ENCODE measurements around the gene PLPP4. TPM values are rescaled to one million over a fixed set of nuclear protein-coding genes. Genes with fewer than 3 reads are reported as not detected.

Gene PLPP4
- total and polyA plus RNA-seq, 10 of the 15 experiments (the other 5 are each of a cell fraction or from before 2014, with no cell fraction given), result 0.08 to 3.1 (median 0.26) TPM; not detected in 3

DNA sequence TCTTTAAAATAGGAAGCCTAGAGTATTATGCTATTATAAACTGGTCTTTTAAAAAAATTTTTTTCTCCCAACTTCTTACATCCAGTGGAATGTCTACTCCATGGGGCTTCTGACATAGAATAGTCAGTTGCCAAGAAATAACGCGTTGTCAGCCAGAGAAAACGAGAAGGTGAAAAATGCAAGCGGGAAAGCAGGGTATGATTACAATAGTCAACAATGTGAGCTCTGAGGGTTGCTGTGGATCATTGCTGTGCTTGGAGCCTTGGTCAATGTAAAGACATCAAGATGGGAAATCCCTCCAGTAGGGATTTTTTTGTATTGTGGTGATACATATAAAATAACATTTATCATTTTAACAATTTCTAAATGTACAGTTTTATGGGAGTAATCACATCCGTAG is 27.6 kb upstream of the PLPP4 start:
- intact Hi-C loops (cut with micrococcal nuclease; ENCODE audit: unreplicated experiment) (loop anchor here (10.0 kb wide), 1 partner anchor 205 kb away; no protein-coding TSS in a partner anchor), in situ Hi-C loops (cut with MboI) (no loop called here)
- no TSS peak for BruUV-seq (replicated peaks)
- H3K9ac ChIP-seq (ENCODE audit: control insufficient read depth, insufficient read depth, low read length), result no peak overlapping the region
- no peaks in the 10 kb centered on the region for H4K20me1 ChIP-seq (ENCODE audit: control insufficient read depth, insufficient read depth)
- FAIRE-seq, result no peak
- 31% methylated on average over 5 of the region's 5 CpGs for WGBS (ENCODE audit: insufficient coverage, insufficient replicate concordance, low lambda C conversion rate, missing lambda C conversion rate)
- no peak overlapping the region for H3K4me2 ChIP-seq (ENCODE audit: control insufficient read depth, insufficient read depth)
- H3K79me2 ChIP-seq (ENCODE audit: control insufficient read depth, insufficient read depth, low read length), result no peaks in the 10 kb centered on the region
- H3K27me3 ChIP-seq (replicated peaks in 1 of 2; ENCODE audit: control insufficient read depth in 2 of 2, insufficient read depth in 2 of 2, low read length in 1 of 2), result peaks cover 0 to 5% of the 10 kb centered on the region in 2 experiments; a peak in 2 of 4 replicates
- no peak overlapping the region for H3K27ac ChIP-seq (ENCODE audit: control insufficient read depth, insufficient read depth)
- ChIA-PET SMC1A (ENCODE audit: uncharacterized antibody, unreplicated experiment) (no interaction called here), RAD21 (ENCODE audit: unreplicated experiment) (no interaction called here), CTCF (no interaction called here), POLR2A (no interaction called here)
- no peaks in the 10 kb centered on the region for H3K36me3 ChIP-seq (ENCODE audit: control insufficient read depth in 2 of 2, insufficient read depth in 2 of 2, low read length in 1 of 2)
- H3K4me1 ChIP-seq (ENCODE audit: control insufficient read depth, insufficient read depth, low read length), result no peaks in the 10 kb centered on the region
- no peak overlapping the region for H2AFZ ChIP-seq (ENCODE audit: control insufficient read depth, low read depth, low read length)
- TF ChIP-seq, protein P1, sequence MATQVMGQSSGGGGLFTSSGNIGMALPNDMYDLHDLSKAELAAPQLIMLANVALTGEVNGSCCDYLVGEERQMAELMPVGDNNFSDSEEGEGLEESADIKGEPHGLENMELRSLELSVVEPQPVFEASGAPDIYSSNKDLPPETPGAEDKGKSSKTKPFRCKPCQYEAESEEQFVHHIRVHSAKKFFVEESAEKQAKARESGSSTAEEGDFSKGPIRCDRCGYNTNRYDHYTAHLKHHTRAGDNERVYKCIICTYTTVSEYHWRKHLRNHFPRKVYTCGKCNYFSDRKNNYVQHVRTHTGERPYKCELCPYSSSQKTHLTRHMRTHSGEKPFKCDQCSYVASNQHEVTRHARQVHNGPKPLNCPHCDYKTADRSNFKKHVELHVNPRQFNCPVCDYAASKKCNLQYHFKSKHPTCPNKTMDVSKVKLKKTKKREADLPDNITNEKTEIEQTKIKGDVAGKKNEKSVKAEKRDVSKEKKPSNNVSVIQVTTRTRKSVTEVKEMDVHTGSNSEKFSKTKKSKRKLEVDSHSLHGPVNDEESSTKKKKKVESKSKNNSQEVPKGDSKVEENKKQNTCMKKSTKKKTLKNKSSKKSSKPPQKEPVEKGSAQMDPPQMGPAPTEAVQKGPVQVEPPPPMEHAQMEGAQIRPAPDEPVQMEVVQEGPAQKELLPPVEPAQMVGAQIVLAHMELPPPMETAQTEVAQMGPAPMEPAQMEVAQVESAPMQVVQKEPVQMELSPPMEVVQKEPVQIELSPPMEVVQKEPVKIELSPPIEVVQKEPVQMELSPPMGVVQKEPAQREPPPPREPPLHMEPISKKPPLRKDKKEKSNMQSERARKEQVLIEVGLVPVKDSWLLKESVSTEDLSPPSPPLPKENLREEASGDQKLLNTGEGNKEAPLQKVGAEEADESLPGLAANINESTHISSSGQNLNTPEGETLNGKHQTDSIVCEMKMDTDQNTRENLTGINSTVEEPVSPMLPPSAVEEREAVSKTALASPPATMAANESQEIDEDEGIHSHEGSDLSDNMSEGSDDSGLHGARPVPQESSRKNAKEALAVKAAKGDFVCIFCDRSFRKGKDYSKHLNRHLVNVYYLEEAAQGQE (IDR thresholded peaks at IDR 0.05; ENCODE audit: low read depth, low read length), result no peak
- TF ChIP-seq HDAC2 (IDR thresholded peaks at IDR 0.05) (no peak), SMC3 (IDR thresholded peaks at IDR 0.05; ENCODE audit: borderline replicate concordance, low read length) (no peak), TARDBP (IDR thresholded peaks at IDR 0.05; ENCODE audit: borderline replicate concordance) (no peak), YBX1 (IDR thresholded peaks at IDR 0.05) (no peak), CBX3 (IDR thresholded peaks at IDR 0.05; ENCODE audit: borderline replicate concordance, low read depth) (no peak), LARP7 (IDR thresholded peaks at IDR 0.05) (no peak), RCOR1 (conservative IDR thresholded peaks at IDR 0.05; ENCODE audit: low read depth, low read length) (no peak), HDAC6 (IDR thresholded peaks at IDR 0.05; ENCODE audit: unreplicated experiment) (no peak), NR2F1 (conservative IDR thresholded peaks at IDR 0.05) (no peak), POLR2AphosphoS2 (IDR thresholded peaks at IDR 0.05; ENCODE audit: low read depth, low read length) (no peak), PML (IDR thresholded peaks at IDR 0.05; ENCODE audit: low read length) (no peak), CREM (IDR thresholded peaks at IDR 0.05; ENCODE audit: low read depth) (no peak), SREBF1 (IDR thresholded peaks at IDR 0.05; ENCODE audit: low read length) (no peak), HCFC1 (IDR thresholded peaks at IDR 0.05; ENCODE audit: low read length) (no peak), FOS (IDR thresholded peaks at IDR 0.05; ENCODE audit: borderline replicate concordance, extremely low read depth, insufficient read length) (no peak), NFYA (IDR thresholded peaks at IDR 0.05; ENCODE audit: borderline replicate concordance, low read depth, low read length) (no peak)
- TF ChIP-seq, protein P2, sequence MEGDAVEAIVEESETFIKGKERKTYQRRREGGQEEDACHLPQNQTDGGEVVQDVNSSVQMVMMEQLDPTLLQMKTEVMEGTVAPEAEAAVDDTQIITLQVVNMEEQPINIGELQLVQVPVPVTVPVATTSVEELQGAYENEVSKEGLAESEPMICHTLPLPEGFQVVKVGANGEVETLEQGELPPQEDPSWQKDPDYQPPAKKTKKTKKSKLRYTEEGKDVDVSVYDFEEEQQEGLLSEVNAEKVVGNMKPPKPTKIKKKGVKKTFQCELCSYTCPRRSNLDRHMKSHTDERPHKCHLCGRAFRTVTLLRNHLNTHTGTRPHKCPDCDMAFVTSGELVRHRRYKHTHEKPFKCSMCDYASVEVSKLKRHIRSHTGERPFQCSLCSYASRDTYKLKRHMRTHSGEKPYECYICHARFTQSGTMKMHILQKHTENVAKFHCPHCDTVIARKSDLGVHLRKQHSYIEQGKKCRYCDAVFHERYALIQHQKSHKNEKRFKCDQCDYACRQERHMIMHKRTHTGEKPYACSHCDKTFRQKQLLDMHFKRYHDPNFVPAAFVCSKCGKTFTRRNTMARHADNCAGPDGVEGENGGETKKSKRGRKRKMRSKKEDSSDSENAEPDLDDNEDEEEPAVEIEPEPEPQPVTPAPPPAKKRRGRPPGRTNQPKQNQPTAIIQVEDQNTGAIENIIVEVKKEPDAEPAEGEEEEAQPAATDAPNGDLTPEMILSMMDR (IDR thresholded peaks at IDR 0.05 in 2 of 3, conservative IDR thresholded peaks at IDR 0.05 in 1 of 3; ENCODE audit: control insufficient read depth in 2 of 3, extremely low read depth in 1 of 3, insufficient read depth in 1 of 3, low read depth in 3 of 3, low read length in 3 of 3), result no peak
- H3K9me3 ChIP-seq (replicated peaks; ENCODE audit: control insufficient read depth, insufficient read depth, low read length), result no peaks in the 10 kb centered on the region
- ATAC-seq, result no peak
- DNase-seq (ENCODE audit: low read depth, low spot score), result no peak
- no peak overlapping the region for H3K4me3 ChIP-seq

All from GM12878 (cell line).